GM19239 (cell line): ENCODE measurements around the gene TBC1D14.

Experiments
- DNase-seq: peaks from one replicate; pipeline ENCODE4 v3.0.0; 2011; ENCODE audit warnings: low spot score; ENCODE audit not compliant: insufficient read length
- FAIRE-seq: peaks from 2 replicates; lab custom pipeline; 2011; peaks lifted over from hg19 to GRCh38; lab: Jason Lieb, UNC

TBC1D14 gene

DNA sequence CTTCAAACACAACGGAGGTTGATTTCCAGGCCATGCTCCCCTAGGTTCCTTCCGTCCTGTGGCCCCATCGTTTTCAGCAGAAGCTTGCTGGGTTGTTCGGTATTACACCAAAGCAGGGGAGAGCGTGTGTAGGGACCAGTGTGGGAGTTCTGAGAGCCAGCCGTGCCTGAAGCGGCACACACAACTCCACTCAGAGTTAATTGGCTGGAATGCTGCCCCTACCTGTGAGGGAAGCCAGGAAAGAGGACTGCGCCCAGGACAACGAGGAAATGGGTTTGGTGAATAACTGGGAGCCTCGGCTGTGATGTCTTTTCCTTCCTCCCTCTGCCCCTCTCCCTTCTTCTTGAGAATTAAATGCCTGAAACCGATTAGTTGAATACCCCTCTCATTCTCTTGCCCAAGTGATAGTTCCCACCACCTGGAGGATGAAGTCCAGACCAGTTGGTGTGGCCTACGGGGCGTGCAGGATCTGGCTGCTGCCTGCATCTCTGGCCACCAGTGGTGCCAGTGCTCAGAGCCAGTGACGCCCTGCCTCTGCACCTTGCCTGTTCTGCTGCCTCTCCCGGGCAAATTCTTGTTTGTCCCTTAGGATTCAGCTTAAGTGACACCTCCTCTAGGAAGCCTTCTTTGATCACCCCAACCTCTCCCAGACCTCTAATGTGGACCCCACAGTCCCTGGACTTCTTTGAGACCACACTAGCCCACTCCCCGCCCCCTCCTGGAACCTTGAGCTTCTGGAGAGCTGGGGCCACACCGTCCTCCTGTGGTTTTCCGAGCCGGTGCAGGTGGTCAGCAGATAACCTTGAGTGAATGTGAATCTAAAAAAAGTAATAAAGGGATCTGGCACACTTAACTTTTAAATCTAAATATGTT is 33.6 kb downstream of the TBC1D14 start:
- no peak for FAIRE-seq
- no peak for DNase-seq

DNA sequence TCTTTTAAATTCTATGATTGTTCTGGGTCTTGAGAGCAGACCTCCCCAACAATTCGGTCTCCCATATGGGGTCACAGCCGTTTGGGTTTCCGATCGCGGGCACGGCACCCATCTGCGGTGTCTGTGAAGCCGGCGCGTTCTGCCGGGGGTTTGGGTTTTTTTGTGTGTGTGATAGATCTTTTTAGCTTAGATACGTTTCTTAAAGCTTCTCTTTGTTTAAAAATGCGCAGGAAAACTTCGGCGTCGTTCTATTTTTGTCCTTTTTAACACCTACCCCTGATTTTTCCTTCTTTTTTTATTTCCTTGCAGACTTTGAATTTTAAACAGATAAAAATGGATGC is 34.2 kb downstream of the TBC1D14 start:
- FAIRE-seq: no peak
- DNase-seq: no peak

DNA sequence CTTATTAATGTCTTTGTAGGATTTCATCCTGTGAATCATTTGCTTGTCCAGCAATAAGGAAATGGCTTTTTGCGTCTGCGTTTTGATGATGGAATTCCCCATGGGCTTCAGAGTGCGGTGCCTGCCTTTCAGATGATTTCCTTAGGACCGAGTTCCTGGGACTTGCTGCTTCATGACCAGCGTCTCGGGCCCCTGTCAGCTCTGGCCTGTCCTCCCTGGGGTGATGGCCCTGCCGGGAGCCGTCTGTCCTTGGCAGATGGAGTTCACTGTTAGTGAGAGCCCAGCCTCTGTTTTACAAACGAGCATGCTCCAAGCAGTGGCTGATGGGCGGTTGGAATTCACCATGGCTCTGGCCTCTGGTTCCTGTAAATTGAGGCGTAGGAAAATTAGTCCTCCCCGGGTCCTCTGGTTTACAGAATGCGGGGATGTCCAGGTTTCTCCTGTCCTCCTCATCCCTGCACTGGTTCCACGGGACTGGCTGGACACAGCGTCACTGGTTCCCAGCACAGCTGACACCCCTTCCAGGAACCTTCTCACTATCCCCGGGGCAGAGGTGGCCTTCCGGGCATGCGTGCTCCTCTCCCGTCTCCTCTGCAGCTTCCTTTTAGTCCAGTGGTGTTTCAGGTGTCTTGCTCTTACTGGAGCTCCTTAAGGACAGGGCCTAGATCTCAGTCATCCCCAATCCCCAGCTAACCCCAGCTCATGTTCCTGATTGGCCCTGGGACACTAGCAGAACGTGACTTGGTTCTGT is 34.9 kb downstream of the TBC1D14 start:
- FAIRE-seq: no peak
- DNase-seq: no peak

DNA sequence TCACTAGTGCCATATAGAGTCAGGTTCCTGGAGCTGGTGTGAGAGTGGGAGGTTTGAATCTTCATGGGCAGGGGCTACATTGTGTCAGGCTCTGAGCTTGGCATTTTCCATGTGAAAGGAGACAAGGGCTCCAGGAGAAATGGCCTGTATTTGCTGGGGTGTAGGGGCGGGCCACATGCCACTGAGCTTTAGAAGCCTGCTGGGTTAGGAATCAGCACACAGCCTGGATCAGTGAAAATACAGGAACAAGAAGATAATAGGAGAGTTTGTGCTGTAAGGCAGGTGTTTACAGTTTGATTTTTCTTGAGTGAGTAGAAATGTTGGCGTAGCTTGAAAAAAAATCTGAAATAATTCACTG is 35.4 kb downstream of the TBC1D14 start:
- FAIRE-seq (no peak), DNase-seq (no peak)

DNA sequence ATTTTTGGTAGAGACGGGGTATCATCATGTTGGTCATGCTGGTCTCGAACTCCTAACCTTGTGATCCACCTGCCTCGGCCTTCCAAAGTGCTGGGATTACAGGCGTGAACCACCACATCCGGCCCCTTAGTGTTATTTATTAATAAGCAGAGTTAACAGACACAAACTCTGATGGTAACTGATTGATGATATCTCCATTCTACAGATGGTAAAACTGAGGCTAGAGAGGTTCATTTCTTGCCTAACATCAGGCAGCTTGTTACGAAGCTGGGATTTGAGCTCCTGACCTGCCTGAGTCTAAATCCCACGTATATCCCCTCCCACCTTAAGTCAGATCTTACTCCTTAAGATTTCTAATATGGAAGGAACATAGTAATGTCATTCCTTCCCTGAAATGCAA is 36.9 kb downstream of the TBC1D14 start:
- FAIRE-seq (no peak), DNase-seq (no peak)

DNA sequence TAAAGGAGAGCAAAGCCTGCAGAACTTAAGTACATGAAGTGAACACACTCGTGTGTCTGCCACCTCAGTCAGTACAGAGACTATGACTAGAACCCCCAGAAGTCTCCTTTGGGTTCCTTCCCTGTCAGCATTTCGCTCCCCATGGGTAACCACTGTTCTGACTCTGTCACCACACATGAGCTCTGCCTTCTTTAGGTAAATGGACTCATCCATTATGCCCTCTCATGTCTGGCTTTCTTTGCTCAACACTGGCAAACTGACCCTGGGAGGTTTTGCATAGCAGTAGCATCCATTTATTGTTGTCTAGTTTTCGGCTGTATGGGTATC is 38.5 kb downstream of the TBC1D14 start:
- DNase-seq (no peak), FAIRE-seq (no peak)

DNA sequence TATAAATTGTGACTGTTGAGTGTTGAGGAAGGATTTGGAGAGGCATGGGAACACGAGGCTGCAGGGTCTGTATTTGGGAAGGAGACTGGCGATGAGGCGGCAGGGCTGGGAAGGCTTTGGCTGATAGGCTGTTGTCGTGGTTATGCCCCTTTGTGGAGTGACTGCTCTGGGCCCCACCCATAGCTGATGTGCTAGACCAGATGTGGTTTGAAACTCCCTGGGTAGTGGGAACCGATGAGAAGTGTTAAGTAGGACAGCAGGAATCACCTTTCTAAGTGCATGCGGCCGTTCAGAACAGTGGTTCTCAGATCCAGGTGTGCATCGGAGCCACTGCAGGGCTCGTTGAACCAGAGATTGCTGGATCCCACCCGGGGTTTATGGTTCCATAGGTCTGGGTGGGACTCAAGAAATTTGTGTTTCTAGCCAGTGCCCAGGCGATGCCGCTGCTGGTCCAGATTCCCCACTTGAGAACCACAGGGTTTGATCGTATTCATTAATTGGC is 42.3 kb downstream of the TBC1D14 start:
- FAIRE-seq (no peak), DNase-seq (no peak)

DNA sequence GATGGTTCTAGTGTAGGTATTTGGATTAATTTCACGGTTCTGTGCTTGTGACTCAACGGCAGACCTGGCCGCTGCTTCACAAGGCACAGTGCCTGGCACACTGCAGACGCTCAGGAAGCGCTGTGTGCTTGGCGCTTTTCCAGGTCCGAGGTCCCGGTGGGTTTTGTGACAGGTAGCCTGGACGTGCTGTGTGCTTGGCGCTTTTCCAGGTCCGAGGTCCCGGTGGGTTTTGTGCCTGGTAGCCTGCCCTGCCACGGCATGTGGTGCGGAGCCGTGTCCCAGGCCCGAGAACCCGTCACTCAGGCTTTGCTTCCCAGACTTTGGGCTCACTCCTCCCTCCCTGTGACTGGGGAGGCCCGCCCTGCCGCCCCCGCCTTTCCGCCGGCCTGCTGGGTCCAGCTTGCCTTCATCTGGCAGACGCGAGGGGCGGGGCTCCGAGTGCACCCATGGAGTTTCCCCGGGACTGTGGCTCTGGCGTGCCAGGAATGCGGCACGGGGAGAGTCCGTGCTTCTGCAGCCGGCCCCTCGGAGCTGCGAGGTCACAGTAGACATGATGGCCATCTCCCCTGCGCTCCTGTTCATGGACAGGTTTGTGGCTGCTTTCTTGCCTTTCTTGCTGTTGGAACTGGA is 44.2 kb downstream of the TBC1D14 start:
- FAIRE-seq: no peak
- no peak for DNase-seq

DNA sequence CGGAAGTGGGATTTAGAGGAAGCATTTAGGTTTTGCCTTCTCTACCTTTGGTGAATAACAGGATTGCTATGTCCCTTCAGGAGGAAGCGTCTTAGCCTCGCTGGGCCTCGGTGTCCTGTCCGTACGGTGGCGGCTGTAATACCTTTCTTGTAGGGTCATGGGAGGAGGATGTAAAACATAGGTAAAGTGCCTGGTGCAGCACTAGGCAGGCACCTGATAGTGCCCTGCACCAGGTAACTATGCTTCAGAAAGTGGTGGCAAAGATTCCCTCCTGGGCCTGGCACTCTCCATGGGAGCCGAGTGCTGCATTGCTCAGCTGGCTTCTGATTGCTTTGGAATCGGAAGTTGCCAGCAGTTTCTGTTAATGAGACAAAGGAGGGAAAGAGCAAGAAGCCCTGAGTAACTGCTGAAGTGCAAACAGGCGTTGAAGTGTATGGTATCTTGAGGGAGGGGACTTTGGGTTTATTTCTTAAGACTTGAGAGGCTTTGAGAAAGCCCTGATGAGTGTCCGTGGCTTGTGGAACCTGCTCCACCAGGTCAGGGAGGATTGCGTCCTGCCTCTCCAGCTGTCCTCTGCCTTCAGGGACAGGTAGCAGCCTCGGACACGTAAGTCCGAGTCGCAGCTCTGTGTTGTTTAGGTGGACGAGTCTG is 45.8 kb downstream of the TBC1D14 start:
- FAIRE-seq (no peak), DNase-seq (no peak)

DNA sequence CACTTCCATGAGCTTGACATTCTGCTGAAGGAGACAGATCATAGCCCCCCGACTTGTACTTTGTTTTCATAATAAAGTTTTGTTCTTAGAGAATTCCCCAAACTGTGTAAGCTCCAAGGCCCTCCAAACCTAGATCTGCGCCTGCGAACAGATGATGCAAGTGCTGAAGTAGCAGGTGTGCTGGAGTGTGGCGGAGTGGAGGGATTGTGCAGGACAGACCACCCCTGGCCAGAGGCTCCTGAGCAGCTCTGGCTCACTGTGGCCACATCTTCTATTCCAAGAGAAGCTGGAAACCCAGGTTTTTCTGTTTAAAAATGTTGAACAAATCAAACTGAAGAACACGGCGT is 46.4 kb downstream of the TBC1D14 start:
- DNase-seq (no peak), FAIRE-seq (no peak)

DNA sequence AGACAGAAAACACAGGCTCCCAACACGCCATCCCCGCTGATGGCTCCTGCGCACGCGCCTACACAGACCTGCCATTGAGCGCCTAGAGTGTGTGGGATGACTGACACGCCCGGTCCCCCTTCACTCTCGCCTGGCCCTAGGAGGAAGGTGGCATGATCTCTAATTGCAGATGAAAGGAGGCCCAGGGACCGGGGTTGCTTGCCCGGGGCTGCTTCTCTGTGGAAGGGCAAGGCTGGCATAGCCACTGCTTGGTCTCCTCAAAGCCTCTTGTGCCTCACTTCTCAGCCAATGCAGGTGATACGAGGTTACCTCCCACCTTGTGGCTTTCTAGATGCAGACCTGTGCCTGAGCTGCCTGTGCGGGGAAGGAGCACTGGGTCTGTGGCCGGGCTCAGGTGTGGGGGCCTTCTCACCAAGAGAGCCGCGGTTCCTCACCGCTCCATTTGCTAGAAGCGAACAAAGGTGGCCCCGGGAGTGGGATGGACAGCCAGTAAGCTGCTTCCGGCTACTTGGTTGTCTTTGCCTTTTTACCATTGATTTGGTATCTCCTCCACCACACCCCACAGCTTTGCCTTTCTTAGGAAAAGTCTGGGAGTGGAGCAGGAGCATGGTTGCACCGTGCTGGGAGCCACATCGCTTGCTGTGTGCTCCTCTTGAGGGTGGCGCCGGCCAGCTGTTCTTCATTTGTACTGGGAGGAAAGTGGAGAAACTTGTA is 47.0 kb downstream of the TBC1D14 start:
- FAIRE-seq (no peak), DNase-seq (no peak)

DNA sequence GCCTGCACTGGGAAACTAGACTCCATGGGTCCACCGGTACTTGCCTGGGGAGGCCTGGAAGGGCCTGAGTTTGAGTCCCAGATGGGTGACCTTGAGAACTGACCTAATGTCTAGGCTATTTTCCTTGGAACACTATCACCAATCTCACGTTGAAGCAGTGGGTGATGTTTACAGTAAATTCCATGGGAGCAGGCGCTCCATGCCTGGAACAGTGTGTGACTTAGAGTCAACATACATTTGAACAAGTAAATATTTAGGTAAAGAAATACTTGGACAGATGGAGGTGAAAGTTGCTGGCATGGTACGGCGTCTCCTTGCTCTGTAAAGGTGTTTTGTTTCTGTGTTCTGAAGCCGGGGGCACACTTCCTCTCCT is 47.5 kb downstream of the TBC1D14 start:
- FAIRE-seq (no peak), DNase-seq (no peak)

DNA sequence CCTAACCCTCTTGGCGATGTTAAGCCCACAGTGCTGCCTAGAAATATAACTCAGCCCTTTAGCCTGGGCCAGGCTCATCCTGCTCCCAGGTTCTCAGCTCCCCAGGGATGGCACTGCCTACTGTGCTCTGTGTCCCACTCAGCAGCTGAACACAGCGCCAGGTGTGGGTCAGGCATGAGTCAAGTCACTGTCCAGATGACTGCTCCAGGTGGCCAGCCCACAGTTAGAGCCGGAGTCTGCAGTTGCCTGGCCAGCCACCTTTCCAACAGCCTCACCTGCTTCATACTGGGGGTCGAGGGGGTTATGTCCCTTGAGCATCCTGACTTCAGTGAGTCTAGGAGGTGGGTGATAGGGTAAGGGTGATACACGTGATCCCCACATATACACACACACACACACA is 48.4 kb downstream of the TBC1D14 start:
- no peak for DNase-seq
- no peak for FAIRE-seq

DNA sequence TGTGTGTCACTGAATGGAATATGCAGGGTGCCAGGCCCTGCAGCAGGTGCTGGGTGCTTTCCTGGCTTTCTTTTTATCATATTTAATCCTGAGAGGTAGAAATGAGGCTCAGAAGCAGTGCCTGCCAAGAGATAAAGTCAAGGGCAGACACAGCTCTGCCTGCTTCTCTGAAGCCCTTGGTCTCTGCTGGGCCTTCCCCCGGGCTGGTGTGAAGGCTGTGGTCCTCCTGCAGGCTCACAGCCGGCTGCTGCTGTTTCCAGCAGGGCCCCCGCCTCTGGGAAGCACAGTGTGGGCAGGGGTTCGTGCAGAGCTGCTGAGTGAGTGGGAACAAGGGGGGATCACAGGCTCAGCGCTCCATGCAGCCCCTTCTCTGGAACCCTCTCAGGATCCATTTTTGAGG is 49.6 kb downstream of the TBC1D14 start:
- FAIRE-seq: no peak
- no peak for DNase-seq

DNA sequence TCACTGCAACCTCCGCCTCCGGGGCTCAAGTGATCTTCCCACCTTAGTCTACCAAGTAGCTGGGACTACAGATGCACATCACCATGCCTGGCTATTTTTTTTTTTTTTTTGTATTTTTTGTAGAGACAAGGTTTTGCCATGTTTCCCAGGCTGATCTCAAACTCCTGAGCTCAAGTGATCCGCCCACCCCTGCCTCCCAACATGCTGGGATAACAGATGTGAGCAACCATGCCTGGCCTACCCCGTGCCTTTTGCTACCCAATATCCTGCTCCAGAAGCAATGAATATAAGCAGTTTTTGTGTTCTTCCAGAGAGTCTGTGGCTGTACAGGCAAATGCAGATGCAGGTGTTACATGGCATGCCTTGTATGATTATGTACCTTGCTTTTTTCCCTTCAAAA is 50.5 kb downstream of the TBC1D14 start:
- FAIRE-seq: no peak
- DNase-seq: no peak

DNA sequence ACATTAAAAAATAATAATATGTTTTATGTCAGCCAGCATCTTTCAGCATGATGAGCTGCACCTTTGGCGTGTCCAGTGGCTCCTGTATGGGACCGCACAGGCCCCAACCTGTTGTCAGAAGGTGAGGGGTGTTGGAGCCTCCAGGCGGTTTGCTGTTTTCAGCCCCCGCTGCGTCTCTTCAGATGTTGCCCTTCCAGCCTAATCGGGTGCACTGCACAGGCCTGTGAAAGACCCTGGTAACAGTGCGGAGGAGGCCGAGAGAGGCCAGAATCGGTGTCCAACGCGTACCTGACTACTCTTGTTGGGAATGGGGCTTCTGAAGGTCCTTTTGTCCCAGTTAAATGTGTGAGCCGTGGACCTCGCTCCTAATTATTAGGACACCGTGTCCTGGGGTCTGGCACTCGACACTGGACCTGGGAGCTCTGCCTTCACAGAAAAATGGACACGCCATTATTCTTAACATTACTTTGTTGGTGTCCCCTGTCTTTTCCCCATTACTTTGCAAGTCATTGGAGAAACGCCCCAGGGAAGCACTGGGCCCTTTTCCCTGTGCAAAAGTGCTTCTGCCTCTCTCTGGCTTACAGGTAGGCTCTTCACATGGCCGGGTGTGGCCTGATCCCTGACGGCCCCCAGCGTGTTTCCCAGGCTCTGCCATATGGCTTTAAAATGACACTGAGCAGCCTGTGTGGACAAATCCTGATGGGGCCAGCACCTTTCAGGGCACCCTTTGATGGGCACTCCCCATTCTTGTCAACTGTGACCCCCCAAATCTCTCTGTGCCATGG is 51.2 kb downstream of the TBC1D14 start:
- DNase-seq: no peak
- no peak for FAIRE-seq

DNA sequence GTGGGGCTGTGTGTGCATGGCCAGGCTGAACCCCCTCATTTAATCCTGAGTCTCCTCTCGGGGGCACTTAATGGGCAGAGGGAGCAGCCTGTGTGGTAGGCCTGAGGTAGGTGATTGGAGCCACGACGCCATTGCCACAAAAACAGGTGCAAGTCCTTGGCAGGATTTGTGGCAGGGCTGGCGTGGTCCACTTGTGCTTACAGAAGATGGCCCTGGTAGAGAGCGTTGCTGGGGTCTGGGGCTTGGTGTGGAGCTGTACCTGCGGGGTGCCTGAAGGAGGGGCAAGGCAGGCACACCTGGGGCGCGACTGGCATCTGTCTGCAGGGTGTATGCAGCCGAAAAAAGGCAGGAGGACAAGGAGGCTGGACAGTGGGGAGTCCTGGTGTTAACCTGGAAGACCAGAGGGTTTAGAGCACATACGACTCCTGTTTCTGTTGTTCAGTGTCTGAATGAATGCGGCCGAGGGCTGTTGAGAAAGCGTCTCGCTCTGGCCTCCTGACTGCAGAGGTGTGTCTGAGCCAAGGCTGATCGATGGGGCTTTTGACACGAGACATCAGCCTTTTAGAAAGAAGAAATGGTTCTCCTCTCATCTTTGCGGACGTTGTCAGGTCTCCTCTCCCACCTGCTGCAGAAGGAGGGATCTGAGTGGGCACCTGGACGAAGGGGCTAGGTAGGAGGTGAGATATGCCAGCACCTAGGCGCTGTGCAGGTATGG is 52.0 kb downstream of the TBC1D14 start:
- FAIRE-seq: no peak
- no peak for DNase-seq

DNA sequence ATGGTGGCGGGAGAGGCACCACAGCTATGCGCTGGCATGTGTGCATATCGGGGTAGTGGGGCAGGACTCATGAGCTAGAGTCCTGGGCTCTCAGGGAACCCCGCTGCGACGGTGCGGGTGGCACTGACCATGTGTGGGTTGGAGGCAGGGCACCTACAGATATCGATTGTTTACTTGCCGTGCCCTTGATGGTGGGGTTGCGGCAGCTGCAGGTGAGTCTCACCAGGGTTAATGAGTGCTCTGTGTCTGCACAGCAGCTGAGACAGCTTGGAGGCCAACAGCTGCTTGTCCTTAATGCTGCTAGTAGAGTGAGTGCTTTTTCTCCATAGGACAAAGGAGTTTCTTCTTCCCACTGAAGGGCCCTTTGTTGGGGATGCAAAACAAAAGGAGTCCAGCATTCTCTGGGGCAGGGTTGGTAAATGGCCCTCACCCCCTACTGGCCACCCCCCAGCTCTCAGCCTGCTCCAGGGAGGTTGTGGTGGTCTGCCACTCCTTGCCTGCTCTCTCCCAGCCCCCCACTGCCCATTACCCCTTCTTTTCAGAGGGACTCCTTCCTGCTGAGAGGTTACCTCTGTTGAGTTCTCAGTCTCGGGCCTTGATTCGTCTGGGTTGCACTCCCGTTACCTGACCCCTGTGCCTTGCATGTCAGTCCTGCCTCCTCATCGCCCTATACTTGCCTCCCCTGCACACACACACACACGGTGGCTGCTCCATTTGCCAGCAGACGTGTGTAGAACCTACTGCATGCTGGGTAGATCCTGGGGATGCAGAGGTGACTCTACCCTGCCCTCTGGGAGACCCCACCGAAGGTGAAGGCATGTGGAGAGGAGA is 52.8 kb downstream of the TBC1D14 start:
- DNase-seq: no peak
- no peak for FAIRE-seq
